AG09309 (cell line): ENCODE results near the gene MESP2.

Source experiments
- DNase-seq: peaks from one replicate; pipeline ENCODE4 v3.0.0-alpha.2; 2010; ENCODE audit warnings: low read depth
- H3K4me3 ChIP-seq: 2 replicates; pipeline ENCODE4 v1.5.1; 2011; ENCODE audit warnings: mild to moderate bottlenecking, low read depth, low read length, moderate library complexity; ENCODE audit not compliant: control insufficient read depth
- CTCF ChIP-seq: IDR thresholded peaks from 2 replicates; pipeline ENCODE4 v1.5.1; 2011; ENCODE audit warnings: mild to moderate bottlenecking, low read depth, low read length, inconsistent platforms; ENCODE audit not compliant: insufficient read depth, control insufficient read depth; ENCODE audit errors: missing control alignments

The MESP2 gene

GRCh38 chr15:89760303-89761008 lies 15.7 kb upstream of the MESP2 start:
- no peak for DNase-seq
- peak; percentile 98 for TF ChIP-seq CTCF

GRCh38 chr15:89761009-89761831 lies 14.9 kb upstream of the MESP2 start:
- TF ChIP-seq CTCF: no peak
- DNase-seq: no peak
- no peak overlapping the region for H3K4me3 ChIP-seq

More at GRCh38 chr15:89760303-89761008, 15.7 kb upstream of the MESP2 start:
- H3K4me3 ChIP-seq: no peak overlapping the region

GRCh38 chr15:89761929-89762328 lies 14.2 kb upstream of the MESP2 start:
- DNase-seq: no peak
- no peak for TF ChIP-seq CTCF

GRCh38 chr15:89765694-89766093 lies 10.4 kb upstream of the MESP2 start:
- no peak for TF ChIP-seq CTCF
- H3K4me3 ChIP-seq: no peak overlapping the region
- DNase-seq: no peak

More at GRCh38 chr15:89761929-89762328, 14.2 kb upstream of the MESP2 start:
- no peak overlapping the region for H3K4me3 ChIP-seq

- no peak for DNase-seq
- TF ChIP-seq CTCF: no peak
- no peak overlapping the region for H3K4me3 ChIP-seq
These were observed 9.5 kb upstream of the MESP2 start for GRCh38 chr15:89766357-89767311.

- DNase-seq: no peak
- no peak for TF ChIP-seq CTCF
- H3K4me3 ChIP-seq: no peak overlapping the region
These were observed 8.7 kb upstream of the MESP2 start for GRCh38 chr15:89767411-89767915.
